WTC11 (cell line): ENCODE data around the gene SGPP2. TPM values are rescaled to one million over a fixed set of nuclear protein-coding genes. Genes with fewer than 3 reads are reported as not detected.

Experiments used
- ATAC-seq: fragments of 200-7000 bp; cut with Tn5 transposase; 2 replicates; pipeline ENCODE4 v1.10.0; 2021; ENCODE audit warnings: mild to moderate bottlenecking, moderate library complexity
- Bru-seq: library from RNA; stranded (reverse); fragments of 400-500 nt; gene quantifications from one replicate; lab custom pipeline; 2021; lab: Mats Ljungman, UMichigan
- CTCF ChIA-PET: fragments of 300-600 bp; sonication (Branson Sonifier 250); formaldehyde crosslinking; loops from one replicate; lab custom pipeline; 2021; ENCODE audit warnings: antibody characterized with exemption; lab: Charles Lee
- POLR2A ChIA-PET: fragments of 350-600 bp; sonication (Branson Sonifier 250); formaldehyde crosslinking; loops from one replicate; lab custom pipeline; 2021; ENCODE audit warnings: antibody characterized with exemption; lab: Charles Lee
- DNase-seq: peaks from one replicate; pipeline ENCODE4 v3.0.0; 2021; ENCODE audit warnings: low spot score
- H3K27ac Mint-ChIP-seq: 2 replicates; pipeline ENCODE4 v1.8.0; 2021; ENCODE audit warnings: mixed read lengths
- H3K27me3 Mint-ChIP-seq: 2 replicates; pipeline ENCODE4 v1.8.0; 2021; ENCODE audit warnings: low read depth, mild to moderate bottlenecking, moderate library complexity, mixed read lengths
- H3K36me3 Mint-ChIP-seq: 2 replicates; pipeline ENCODE4 v1.8.0; 2021; ENCODE audit warnings: mixed read lengths
- H3K4me1 Mint-ChIP-seq: 2 replicates; pipeline ENCODE4 v1.8.0; 2022; ENCODE audit warnings: mixed read lengths
- H3K4me3 Mint-ChIP-seq: 2 replicates; pipeline ENCODE4 v1.8.0; 2021; ENCODE audit warnings: mild to moderate bottlenecking, moderate library complexity, mixed read lengths
- H3K9me3 Mint-ChIP-seq: 2 replicates; pipeline ENCODE4 v1.8.0; 2021; ENCODE audit warnings: mixed read lengths
- ATF3 ChIP-seq: sonication (generic); formaldehyde crosslinking; conservative IDR thresholded peaks from 2 replicates; pipeline ENCODE4 v1.8.1; 2022; ENCODE audit warnings: mild to moderate bottlenecking, missing genetic modification reagents
- CREB1 ChIP-seq: sonication (generic); formaldehyde crosslinking; IDR thresholded peaks from 2 replicates; pipeline ENCODE4 v1.8.0; 2023; ENCODE audit warnings: mild to moderate bottlenecking, missing genetic modification reagents
- E2F1 ChIP-seq: sonication (generic); formaldehyde crosslinking; IDR thresholded peaks from 2 replicates; pipeline ENCODE4 v1.8.0; 2022; ENCODE audit warnings: mild to moderate bottlenecking, missing genetic modification reagents
- E2F4 ChIP-seq: sonication (generic); formaldehyde crosslinking; IDR thresholded peaks from 2 replicates; pipeline ENCODE4 v1.8.1; 2022; ENCODE audit warnings: low read depth, mild to moderate bottlenecking, moderate library complexity, missing genetic modification reagents, borderline replicate concordance
- ERG ChIP-seq: fragments of 250-450 bp; sonication (Bioruptor Pico); IDR thresholded peaks from 2 replicates; pipeline ENCODE4 v1.8.0; 2021; ENCODE audit warnings: mild to moderate bottlenecking
- IRF2 ChIP-seq: sonication (generic); formaldehyde crosslinking; IDR thresholded peaks from 2 replicates; pipeline ENCODE4 v1.8.0; 2022; ENCODE audit warnings: low read depth, missing genetic modification reagents, borderline replicate concordance
- MXD4 ChIP-seq: fragments of 250-450 bp; sonication (Bioruptor Pico); IDR thresholded peaks from 2 replicates; pipeline ENCODE4 v1.8.0; 2021; ENCODE audit warnings: mild to moderate bottlenecking, moderate library complexity, borderline replicate concordance
- NFE2L1 ChIP-seq: sonication (generic); formaldehyde crosslinking; IDR thresholded peaks from 2 replicates; pipeline ENCODE4 v1.8.1; 2023; ENCODE audit warnings: missing genetic modification reagents
- NFYB ChIP-seq: sonication (generic); formaldehyde crosslinking; conservative IDR thresholded peaks from 2 replicates; pipeline ENCODE4 v1.8.0; 2022; ENCODE audit warnings: low read depth, missing genetic modification reagents
- NR3C1 ChIP-seq: sonication (generic); formaldehyde crosslinking; conservative IDR thresholded peaks from 2 replicates; pipeline ENCODE4 v1.8.1; 2023; ENCODE audit warnings: low read depth, mild to moderate bottlenecking, missing genetic modification reagents
- OVOL2 ChIP-seq: fragments of 250-450 bp; sonication (Bioruptor Pico); IDR thresholded peaks from 2 replicates; pipeline ENCODE4 v1.9.0; 2021; ENCODE audit warnings: mild to moderate bottlenecking, borderline replicate concordance
- SMAD3 ChIP-seq: sonication (generic); formaldehyde crosslinking; IDR thresholded peaks from 2 replicates; pipeline ENCODE4 v1.8.0; 2022; ENCODE audit warnings: missing genetic modification reagents, mild to moderate bottlenecking, borderline replicate concordance
- SOX15 ChIP-seq: fragments of 250-450 bp; sonication (Bioruptor Pico); IDR thresholded peaks from 2 replicates; pipeline ENCODE4 v1.9.0; 2021; ENCODE audit warnings: mild to moderate bottlenecking
- USF1 ChIP-seq: sonication (generic); formaldehyde crosslinking; IDR thresholded peaks from 2 replicates; pipeline ENCODE4 v1.8.0; 2022; ENCODE audit warnings: mild to moderate bottlenecking, missing genetic modification reagents
- USF2 ChIP-seq: sonication (generic); formaldehyde crosslinking; IDR thresholded peaks from 2 replicates; pipeline ENCODE4 v1.8.1; 2023; ENCODE audit warnings: mild to moderate bottlenecking, missing genetic modification reagents, moderate library complexity
- ZNF121 ChIP-seq: sonication (generic); formaldehyde crosslinking; IDR thresholded peaks from 2 replicates; pipeline ENCODE4 v1.8.0; 2023; ENCODE audit warnings: missing genetic modification reagents
- ZNF263 ChIP-seq: sonication (generic); formaldehyde crosslinking; IDR thresholded peaks from 2 replicates; pipeline ENCODE4 v1.8.1; 2022; ENCODE audit warnings: low read depth, mild to moderate bottlenecking, moderate library complexity, missing genetic modification reagents
- ZNF396 ChIP-seq: fragments of 250-450 bp; sonication (Bioruptor Pico); IDR thresholded peaks from 2 replicates; pipeline ENCODE4 v1.8.0; 2021; ENCODE audit warnings: mild to moderate bottlenecking, moderate library complexity, borderline replicate concordance
- ZNF423 ChIP-seq: fragments of 250-450 bp; sonication (Bioruptor Pico); IDR thresholded peaks from 2 replicates; pipeline ENCODE4 v2.1.2; 2022; ENCODE audit warnings: mild to moderate bottlenecking, moderate library complexity
- long read RNA-seq, 3 experiments: library from RNA in 1 of 3; library from capped mRNA in 1 of 3; library from polyadenylated mRNA in 1 of 3; unstranded in 2 of 3; stranded (forward) in 1 of 3; transcript quantifications; one replicate each; pipeline ENCODE4 v2.0.0, GENCODE V29; 2021
- total RNA-seq: library from RNA; stranded (reverse); gene quantifications from 3 replicates; pipeline ENCODE4 v1.2.3, GENCODE V29; 2021
- TF ChIP-seq, protein P1 (sequence below): sonication (generic); formaldehyde crosslinking; IDR thresholded peaks from 2 replicates; pipeline ENCODE4 v1.8.1; 2022; ENCODE audit warnings: missing genetic modification reagents, borderline replicate concordance
- TF ChIP-seq, protein P2 (sequence below): sonication (generic); formaldehyde crosslinking; IDR thresholded peaks from 2 replicates; pipeline ENCODE4 v1.8.0; 2023; ENCODE audit warnings: missing genetic modification reagents

SGPP2 gene
- total RNA-seq (0.07 to 0.11 TPM (median 0.07 TPM) in 3 replicates), Bru-seq, nascent RNA (percentile 3 among the genes with signal in this experiment)
- long read RNA-seq, experiment 1, partial matches to known transcripts = 0 of 1 reads
- long read RNA-seq, experiment 1, other reads (novel, unspliced or antisense) = 1 of 1 reads
- long read RNA-seq, experiment 2 = 0 reads
- long read RNA-seq, experiment 3 = 0 reads

DNA sequence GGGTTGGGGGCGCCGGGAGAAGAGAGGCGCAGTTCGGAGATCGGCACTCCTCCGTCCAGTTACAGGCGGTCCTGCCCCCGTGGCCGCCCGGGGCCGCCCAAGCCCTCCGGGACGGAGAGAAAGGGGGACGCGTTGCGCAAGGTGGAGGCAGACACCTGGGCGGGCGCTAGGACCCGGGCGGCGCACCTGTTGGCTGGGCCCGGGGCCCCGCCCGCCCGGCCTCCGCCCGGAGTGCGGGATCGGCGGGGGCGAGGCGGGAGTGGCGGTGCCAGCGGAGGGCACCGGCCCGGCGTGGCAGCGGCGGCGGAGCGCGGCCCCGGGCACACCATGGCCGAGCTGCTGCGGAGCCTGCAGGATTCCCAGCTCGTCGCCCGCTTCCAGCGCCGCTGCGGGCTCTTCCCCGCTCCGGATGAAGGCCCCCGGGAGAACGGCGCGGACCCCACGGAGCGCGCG lies at the start of gene SGPP2:
Gene SGPP2 (plus strand): TSS at position 268 of the 453 bp plus-strand sequence. CDS start 60 bp downstream, at position 328.
- H3K27ac Mint-ChIP-seq = no peak within 1 kb of the TSS
- ATAC-seq (peak; percentile 73), DNase-seq (peak; percentile 67)
- peaks cover 17% of the 10 kb centered on the region for H3K4me1 Mint-ChIP-seq
- no peaks in the 10 kb centered on the region for H3K36me3 Mint-ChIP-seq
- ChIA-PET CTCF (interaction anchor here (1.2 to 1.4 kb wide), 2 partner anchors 106 to 138 kb away, joined by 3 to 5 read pairs; no protein-coding TSS in a partner anchor), POLR2A (no interaction called here)
- H3K27me3 Mint-ChIP-seq = peaks cover 91% of the 10 kb centered on the region
- TF ChIP-seq, protein P1, sequence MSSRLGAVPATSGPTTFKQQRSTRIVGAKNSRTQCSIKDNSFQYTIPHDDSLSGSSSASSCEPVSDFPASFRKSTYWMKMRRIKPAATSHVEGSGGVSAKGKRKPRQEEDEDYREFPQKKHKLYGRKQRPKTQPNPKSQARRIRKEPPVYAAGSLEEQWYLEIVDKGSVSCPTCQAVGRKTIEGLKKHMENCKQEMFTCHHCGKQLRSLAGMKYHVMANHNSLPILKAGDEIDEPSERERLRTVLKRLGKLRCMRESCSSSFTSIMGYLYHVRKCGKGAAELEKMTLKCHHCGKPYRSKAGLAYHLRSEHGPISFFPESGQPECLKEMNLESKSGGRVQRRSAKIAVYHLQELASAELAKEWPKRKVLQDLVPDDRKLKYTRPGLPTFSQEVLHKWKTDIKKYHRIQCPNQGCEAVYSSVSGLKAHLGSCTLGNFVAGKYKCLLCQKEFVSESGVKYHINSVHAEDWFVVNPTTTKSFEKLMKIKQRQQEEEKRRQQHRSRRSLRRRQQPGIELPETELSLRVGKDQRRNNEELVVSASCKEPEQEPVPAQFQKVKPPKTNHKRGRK (CRISPR knock-in tag) = no peak
- TF ChIP-seq NFYB (CRISPR knock-in tag) (no peak), ATF3 (CRISPR knock-in tag) (no peak), USF2 (no peak), ZNF423 (CRISPR knock-in tag) (no peak), MXD4 (CRISPR knock-in tag) (no peak)
- peak within 1 kb of the TSS; percentile 82 for H3K4me3 Mint-ChIP-seq
- no peaks in the 10 kb centered on the region for H3K9me3 Mint-ChIP-seq

GRCh38 chr2:222375798-222376197 lies 48.5 kb upstream of the SGPP2 start:
- Mint-ChIP-seq H3K4me1 (no peaks in the 10 kb centered on the region), H3K27me3 (peaks cover 6% of the 10 kb centered on the region), H3K36me3 (no peaks in the 10 kb centered on the region), H3K4me3 (no peak overlapping the region), H3K27ac (no peak overlapping the region), H3K9me3 (peaks cover 6% of the 10 kb centered on the region)
- no peak for TF ChIP-seq ZNF121 (CRISPR knock-in tag)
- no peak for TF ChIP-seq IRF2 (CRISPR knock-in tag)
- no peak for TF ChIP-seq SMAD3 (CRISPR knock-in tag)
- ATAC-seq = no peak
- no peak for DNase-seq
- POLR2A ChIA-PET = no interaction called here
- CTCF ChIA-PET = no interaction called here

GRCh38 chr2:222380456-222380855 lies 43.9 kb upstream of the SGPP2 start:
- ChIA-PET CTCF (no interaction called here), POLR2A (no interaction called here)
- DNase-seq (no peak), ATAC-seq (no peak)
- H3K36me3 Mint-ChIP-seq = no peaks in the 10 kb centered on the region
- peaks cover 6% of the 10 kb centered on the region; the same call in 1 of the 2 replicates for H3K27me3 Mint-ChIP-seq
- H3K27ac Mint-ChIP-seq = no peak overlapping the region
- no peak overlapping the region for H3K4me3 Mint-ChIP-seq
- H3K4me1 Mint-ChIP-seq = 0 out of 2 replicates have a peak, but pooled peaks cover 4% of the 10 kb centered on the region
- H3K9me3 Mint-ChIP-seq = peaks cover 10% of the 10 kb centered on the region
- TF ChIP-seq, protein P2, sequence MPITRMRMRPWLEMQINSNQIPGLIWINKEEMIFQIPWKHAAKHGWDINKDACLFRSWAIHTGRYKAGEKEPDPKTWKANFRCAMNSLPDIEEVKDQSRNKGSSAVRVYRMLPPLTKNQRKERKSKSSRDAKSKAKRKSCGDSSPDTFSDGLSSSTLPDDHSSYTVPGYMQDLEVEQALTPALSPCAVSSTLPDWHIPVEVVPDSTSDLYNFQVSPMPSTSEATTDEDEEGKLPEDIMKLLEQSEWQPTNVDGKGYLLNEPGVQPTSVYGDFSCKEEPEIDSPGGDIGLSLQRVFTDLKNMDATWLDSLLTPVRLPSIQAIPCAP = no peak
- TF ChIP-seq NFE2L1 (CRISPR knock-in tag) = no peak
- no peak for TF ChIP-seq ERG
- no peak for TF ChIP-seq E2F4 (CRISPR knock-in tag)
- no peak for TF ChIP-seq E2F1
- no peak for TF ChIP-seq OVOL2
- TF ChIP-seq NR3C1 (CRISPR knock-in tag) = no peak
- TF ChIP-seq ZNF396 = no peak
- no peak for TF ChIP-seq SOX15 (CRISPR knock-in tag)
- no peak for TF ChIP-seq ZNF263 (CRISPR knock-in tag)
- TF ChIP-seq CREB1 = no peak
- TF ChIP-seq USF1 = no peak
